Body of pancreas (tissue), 4 donors: ENCODE data around the gene DLG3. TPM values are rescaled to one million over a fixed set of nuclear protein-coding genes. Genes with fewer than 3 reads are reported as not detected.
A peak's percentile ranks its signal among the peaks of the same experiment; 100 is the strongest.

ENCODE experiments used
- ATAC-seq: fragments of 150-250 bp; one replicate; pipeline ENCODE4 v1.9.1; 2016
- DNase-seq, 4 donors: peaks; one replicate each; pipeline ENCODE4 v3.0.0-alpha.2; 2019
- H3K27ac ChIP-seq, 4 donors: fragments of 200-600 bp; sonication (generic); 1 replicate in 3 of 4; 2 replicates in 1 of 4; pipeline versions ENCODE4 v1.5.1 to v1.6.1; 2016 to 2019; ENCODE audit warnings: mild to moderate bottlenecking in 1 of 4, mixed read lengths in 1 of 4, moderate library complexity in 1 of 4
- H3K27me3 ChIP-seq, 2 donors: fragments of 200-600 bp; sonication (generic); one replicate each; pipeline ENCODE4 v1.6.0; 2016; ENCODE audit warnings: mild to moderate bottlenecking in 1 of 2
- H3K36me3 ChIP-seq, 2 donors: fragments of 200-600 bp; sonication (generic); replicated peaks in 1 of 2; 2 replicates each; pipeline ENCODE4 v1.5.1; 2016; ENCODE audit warnings: low read depth in 2 of 2; ENCODE audit not compliant: insufficient read depth in 1 of 2
- H3K4me1 ChIP-seq: fragments of 200-600 bp; sonication (generic); one replicate; pipeline ENCODE4 v1.6.0; 2016
- H3K4me3 ChIP-seq, 2 donors: fragments of 200-600 bp; sonication (generic); 1 replicate in 1 of 2; 2 replicates in 1 of 2; pipeline ENCODE4 v1.5.1; 2016 to 2019
- H3K9me3 ChIP-seq, 3 donors: fragments of 200-600 bp; sonication (generic); 1 replicate in 2 of 3; 2 replicates in 1 of 3; pipeline ENCODE4 v1.5.1; 2016
- POLR2A ChIP-seq, 3 donors: fragments of 450-650 bp; IDR thresholded peaks; one replicate each; pipeline ENCODE4 v1.6.1; 2016; ENCODE audit warnings: antibody characterized with exemption in 3 of 3, mild to moderate bottlenecking in 2 of 3
- WGBS, 2 donors: methylation state at CpG; one replicate each; pipeline ENCODE4 v1.1.5; 2017; 5-methylcytosine and 5-hydroxymethylcytosine counted together
- intact Hi-C: fragments of 100-400 bp; cut with DNase I; formaldehyde crosslinking; loops from one replicate; pipeline ENCODE4 v1.15.1; 2023
- total RNA-seq, 2 donors: library from RNA; depleted of rRNA; stranded (reverse); fragments of >200 nt; gene quantifications; one replicate each; pipeline ENCODE4 v1.1.0, GENCODE V29; 2016
- TF ChIP-seq, protein P1 (sequence below), 7 experiments: fragments of 450-650 bp in 4 of 7; fragments of 200-600 bp in 3 of 7; sonication (generic) in 3 of 7; IDR thresholded peaks; one replicate each; pipeline ENCODE4 v1.5.1; 2016 to 2019; ENCODE audit warnings: antibody characterized with exemption in 7 of 7

The DLG3 gene
- total RNA-seq, 2 donors from 2014 or later, result 26.0 to 26.7 TPM

DNA sequence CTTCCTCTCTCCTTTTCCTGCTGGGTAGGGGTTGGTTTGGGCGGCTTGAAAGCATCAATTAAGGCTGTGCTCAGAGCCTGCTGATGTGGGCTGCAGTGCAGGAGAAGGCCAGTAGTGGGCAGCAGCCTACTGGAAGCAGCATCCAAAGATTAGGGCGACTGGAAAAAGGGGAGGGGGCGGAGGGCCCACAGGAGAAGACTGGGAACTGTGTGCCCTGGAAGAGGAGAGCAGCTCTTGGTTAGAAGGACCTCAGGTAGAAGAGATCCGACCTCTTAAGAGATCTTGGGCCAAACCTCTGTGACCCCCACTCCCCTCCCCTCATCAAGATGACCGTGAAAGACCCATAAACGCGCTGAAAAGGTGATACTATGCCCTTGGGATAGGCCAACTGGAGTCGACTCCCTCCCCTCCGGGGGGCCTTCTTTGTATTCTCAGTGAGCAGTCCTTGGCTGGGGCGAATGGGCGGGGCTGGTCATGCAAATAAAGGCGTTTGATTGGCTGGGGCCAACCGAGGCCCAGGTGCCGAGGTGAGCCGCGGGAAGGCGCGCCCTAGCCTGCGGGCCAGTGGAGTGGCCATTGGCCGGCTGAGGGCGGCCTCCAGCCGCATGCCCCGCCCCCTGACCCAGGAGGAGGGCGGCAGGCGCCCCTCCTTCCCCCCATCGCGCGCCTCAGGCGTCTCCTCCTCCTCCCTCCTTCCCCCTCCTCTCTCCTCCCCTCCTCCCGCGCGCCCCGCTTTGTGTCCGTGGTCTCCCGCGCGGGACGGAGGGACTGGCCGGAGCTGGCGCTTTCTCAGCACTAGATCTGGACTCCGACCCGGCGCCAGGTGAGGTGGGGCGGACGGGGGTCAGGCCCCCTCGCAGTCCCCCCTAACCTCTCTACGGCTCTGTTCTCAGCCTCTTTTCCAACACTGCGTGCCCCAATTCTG, 10.1 kb downstream of the DLG3 start:
- TF ChIP-seq, protein P1, sequence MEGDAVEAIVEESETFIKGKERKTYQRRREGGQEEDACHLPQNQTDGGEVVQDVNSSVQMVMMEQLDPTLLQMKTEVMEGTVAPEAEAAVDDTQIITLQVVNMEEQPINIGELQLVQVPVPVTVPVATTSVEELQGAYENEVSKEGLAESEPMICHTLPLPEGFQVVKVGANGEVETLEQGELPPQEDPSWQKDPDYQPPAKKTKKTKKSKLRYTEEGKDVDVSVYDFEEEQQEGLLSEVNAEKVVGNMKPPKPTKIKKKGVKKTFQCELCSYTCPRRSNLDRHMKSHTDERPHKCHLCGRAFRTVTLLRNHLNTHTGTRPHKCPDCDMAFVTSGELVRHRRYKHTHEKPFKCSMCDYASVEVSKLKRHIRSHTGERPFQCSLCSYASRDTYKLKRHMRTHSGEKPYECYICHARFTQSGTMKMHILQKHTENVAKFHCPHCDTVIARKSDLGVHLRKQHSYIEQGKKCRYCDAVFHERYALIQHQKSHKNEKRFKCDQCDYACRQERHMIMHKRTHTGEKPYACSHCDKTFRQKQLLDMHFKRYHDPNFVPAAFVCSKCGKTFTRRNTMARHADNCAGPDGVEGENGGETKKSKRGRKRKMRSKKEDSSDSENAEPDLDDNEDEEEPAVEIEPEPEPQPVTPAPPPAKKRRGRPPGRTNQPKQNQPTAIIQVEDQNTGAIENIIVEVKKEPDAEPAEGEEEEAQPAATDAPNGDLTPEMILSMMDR (IDR thresholded peaks at IDR 0.05), result peak; percentile 65 to 94 (median 90)
- TF ChIP-seq POLR2A (IDR thresholded peaks at IDR 0.05), result peak in 2 of 3 donors; percentile 57 to 60
- H3K9me3 ChIP-seq, result no peaks in the 10 kb centered on the region
- H3K4me1 ChIP-seq, result peaks cover 23% of the 10 kb centered on the region
- intact Hi-C loops, result loop anchor here (10.0 kb wide), 1 partner anchor 100 kb away; no protein-coding TSS in a partner anchor
- peak overlapping the region; percentile 68 to 96 (median 94) for H3K27ac ChIP-seq
- ATAC-seq, result peak; percentile 92
- 0 to 5% methylated on average over 6 to 11 of the region's 48 CpGs for WGBS, 2 donors
- no peaks in the 10 kb centered on the region for H3K27me3 ChIP-seq
- peak overlapping the region; percentile 39 to 73 for H3K4me3 ChIP-seq
- DNase-seq, result peak; percentile 92 to 96 (median 95)
- H3K36me3 ChIP-seq, result no peaks in the 10 kb centered on the region

DNA sequence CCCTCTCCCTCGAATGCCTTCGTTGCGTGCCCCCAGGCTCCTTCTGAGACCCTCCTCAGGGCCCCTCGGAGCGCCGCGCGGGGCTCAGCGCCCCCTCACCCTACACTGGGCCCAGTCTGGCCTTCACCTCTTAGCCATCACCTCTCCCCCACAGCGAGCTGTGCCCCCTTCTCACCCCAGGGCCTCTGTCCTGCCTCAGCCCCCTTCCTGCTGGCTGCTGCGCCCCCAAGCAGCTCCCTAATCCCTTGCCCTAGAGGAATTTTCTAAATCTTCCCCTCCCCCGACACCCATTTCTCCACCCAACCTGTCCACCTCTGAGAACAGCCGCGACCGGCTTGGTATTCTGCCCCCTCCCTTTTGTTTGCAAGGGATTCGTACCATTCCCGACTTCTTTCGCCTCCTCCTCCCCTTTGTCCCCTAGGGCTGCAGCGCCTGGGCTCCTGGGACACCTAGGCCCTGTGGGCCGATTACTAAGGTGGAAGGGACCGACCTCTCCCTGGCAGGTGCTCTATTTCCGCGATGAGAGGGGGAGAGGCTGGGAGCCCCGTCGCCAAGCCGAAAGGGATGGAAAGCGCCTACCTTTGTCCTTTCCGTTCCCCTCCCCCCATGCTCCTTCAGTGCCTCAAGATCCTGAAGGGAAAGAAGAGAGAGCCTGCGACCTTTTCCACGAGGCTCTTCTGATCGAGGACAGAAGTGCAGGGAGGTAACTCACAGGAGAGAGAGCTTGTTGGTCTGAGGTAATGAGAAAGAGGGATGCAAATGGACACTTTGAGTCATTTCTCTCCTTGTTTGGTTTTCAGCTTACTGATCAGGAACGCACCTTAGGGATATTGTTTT, 10.9 kb downstream of the DLG3 start:
- Histone ChIP-seq H3K36me3 (no peaks in the 10 kb centered on the region), H3K27ac (peak overlapping the region; percentile 68 to 96 (median 94)), H3K4me3 (peak overlapping the region; percentile 39 to 73), H3K27me3 (no peaks in the 10 kb centered on the region), H3K4me1 (peaks cover 23% of the 10 kb centered on the region), H3K9me3 (no peaks in the 10 kb centered on the region)
- ATAC-seq, result peak; percentile 8
- intact Hi-C loops, result loop anchor here (10.0 kb wide), 1 partner anchor 99 kb away; no protein-coding TSS in a partner anchor
- 0 to 3% methylated on average over 14 to 22 of the region's 32 CpGs for WGBS, 2 donors
- DNase-seq, result peak; percentile 31 to 47 (median 38)
- TF ChIP-seq POLR2A (IDR thresholded peaks at IDR 0.05), result peak in 2 of 3 donors; percentile 30 to 40
- TF ChIP-seq, protein P1 (IDR thresholded peaks at IDR 0.05), result no peak

DNA sequence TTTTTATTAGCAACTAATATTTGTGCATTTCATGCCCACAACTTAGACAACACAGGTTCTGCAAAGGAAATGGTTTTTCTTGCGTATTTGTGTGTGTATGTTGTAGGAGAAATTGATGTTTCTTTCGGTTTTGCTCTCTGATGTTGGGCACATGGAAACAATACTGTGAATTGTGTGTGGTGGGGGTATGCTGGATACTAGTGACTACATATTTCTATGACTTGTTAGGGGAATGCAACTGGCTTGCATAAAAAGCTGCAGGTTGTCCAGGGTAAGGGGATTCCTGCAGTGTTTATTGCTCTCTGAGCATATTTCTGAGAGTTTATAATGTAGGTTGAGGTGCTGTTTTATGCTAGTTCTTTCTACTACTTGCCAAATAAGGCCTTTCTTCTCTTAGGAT, 11.6 kb downstream of the DLG3 start:
- ATAC-seq, result no peak
- no peaks in the 10 kb centered on the region for H3K36me3 ChIP-seq
- TF ChIP-seq, protein P1 (IDR thresholded peaks at IDR 0.05), result no peak
- TF ChIP-seq POLR2A (IDR thresholded peaks at IDR 0.05), result no peak
- H3K9me3 ChIP-seq, result no peaks in the 10 kb centered on the region
- WGBS, 2 donors, result 11 to 30% methylated on average over 2 of the region's 2 CpGs
- intact Hi-C loops, result loop anchor here (10.0 kb wide), 1 partner anchor 99 kb away; no protein-coding TSS in a partner anchor
- peak overlapping the region in 1 of 2 donors; percentile 39 for H3K4me3 ChIP-seq
- peaks cover 23% of the 10 kb centered on the region for H3K4me1 ChIP-seq
- DNase-seq, result no peak
- H3K27ac ChIP-seq, result peak overlapping the region; percentile 68 to 96 (median 94)
- H3K27me3 ChIP-seq, result no peaks in the 10 kb centered on the region

DNA sequence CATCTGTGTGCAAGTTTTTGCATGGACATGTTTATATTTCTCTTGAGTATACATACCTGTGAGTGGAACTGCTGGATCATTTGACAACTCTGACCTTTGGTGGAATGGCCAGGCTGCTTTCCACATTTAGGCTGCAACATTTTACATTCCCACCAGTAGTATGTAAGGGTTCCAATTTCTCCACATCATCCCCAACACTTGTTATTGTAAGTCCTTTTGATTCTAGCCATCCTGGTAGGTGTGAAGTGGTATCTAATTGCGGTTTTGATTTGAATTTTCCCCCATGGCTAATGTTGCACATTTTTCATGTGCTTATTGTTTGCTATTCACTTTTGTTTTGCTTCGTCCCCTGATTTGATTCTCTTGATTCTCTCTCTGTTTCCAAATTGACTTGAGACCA, 16.4 kb downstream of the DLG3 start:
- Histone ChIP-seq H3K4me1 (peaks cover 22% of the 10 kb centered on the region), H3K27ac (no peak overlapping the region), H3K27me3 (no peaks in the 10 kb centered on the region), H3K36me3 (no peaks in the 10 kb centered on the region), H3K4me3 (no peak overlapping the region), H3K9me3 (no peaks in the 10 kb centered on the region)
- WGBS, 2 donors, result 80 to 83% methylated on average over 2 of the region's 2 CpGs
- DNase-seq (no peak), ATAC-seq (no peak)
- TF ChIP-seq POLR2A (IDR thresholded peaks at IDR 0.05), result no peak
- TF ChIP-seq, protein P1 (IDR thresholded peaks at IDR 0.05), result no peak
- intact Hi-C loops, result no loop called here
